Measurements from ENCODE around the gene SAP130.

SAP130 gene

GRCh38 chr2:127961729-127962128 lies 66.1 kb downstream of the SAP130 start:
- no peaks in the 10 kb centered on the region for H3K4me1 ChIP-seq (ENCODE audit: insufficient read depth, low read length)
- ATAC-seq (ENCODE audit: insufficient read depth, low read depth) (no peak), DNase-seq (no peak)
- no peak overlapping the region for H2AFZ ChIP-seq (ENCODE audit: low read depth, low read length)
- H3K27ac ChIP-seq (ENCODE audit: low read length), result no peak overlapping the region
- H3K4me3 ChIP-seq (ENCODE audit: low read depth in 1 of 2, low read length in 2 of 2), result no peak overlapping the region
- no peak overlapping the region for H3K4me2 ChIP-seq (ENCODE audit: insufficient read depth, low read length)
- no peaks in the 10 kb centered on the region for H3K79me2 ChIP-seq (ENCODE audit: insufficient read depth, low read length)
- TF ChIP-seq EZH2 (IDR thresholded peaks at IDR 0.05; ENCODE audit: borderline replicate concordance, low read depth, low read length, severe bottlenecking), result no peak
- TF ChIP-seq, protein P1, sequence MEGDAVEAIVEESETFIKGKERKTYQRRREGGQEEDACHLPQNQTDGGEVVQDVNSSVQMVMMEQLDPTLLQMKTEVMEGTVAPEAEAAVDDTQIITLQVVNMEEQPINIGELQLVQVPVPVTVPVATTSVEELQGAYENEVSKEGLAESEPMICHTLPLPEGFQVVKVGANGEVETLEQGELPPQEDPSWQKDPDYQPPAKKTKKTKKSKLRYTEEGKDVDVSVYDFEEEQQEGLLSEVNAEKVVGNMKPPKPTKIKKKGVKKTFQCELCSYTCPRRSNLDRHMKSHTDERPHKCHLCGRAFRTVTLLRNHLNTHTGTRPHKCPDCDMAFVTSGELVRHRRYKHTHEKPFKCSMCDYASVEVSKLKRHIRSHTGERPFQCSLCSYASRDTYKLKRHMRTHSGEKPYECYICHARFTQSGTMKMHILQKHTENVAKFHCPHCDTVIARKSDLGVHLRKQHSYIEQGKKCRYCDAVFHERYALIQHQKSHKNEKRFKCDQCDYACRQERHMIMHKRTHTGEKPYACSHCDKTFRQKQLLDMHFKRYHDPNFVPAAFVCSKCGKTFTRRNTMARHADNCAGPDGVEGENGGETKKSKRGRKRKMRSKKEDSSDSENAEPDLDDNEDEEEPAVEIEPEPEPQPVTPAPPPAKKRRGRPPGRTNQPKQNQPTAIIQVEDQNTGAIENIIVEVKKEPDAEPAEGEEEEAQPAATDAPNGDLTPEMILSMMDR (IDR thresholded peaks at IDR 0.05; ENCODE audit: borderline replicate concordance, extremely low read depth, low read length, poor library complexity, severe bottlenecking), result no peak
- H3K36me3 ChIP-seq (ENCODE audit: insufficient read depth, low read length), result peaks cover 70% of the 10 kb centered on the region
- H3K9ac ChIP-seq (ENCODE audit: low read depth, low read length), result no peak overlapping the region
- H4K20me1 ChIP-seq (ENCODE audit: insufficient read depth, low read length), result no peaks in the 10 kb centered on the region
- H3K27me3 ChIP-seq (ENCODE audit: insufficient read depth, low read length, poor library complexity), result no peaks in the 10 kb centered on the region
- no peaks in the 10 kb centered on the region for H3K9me3 ChIP-seq (ENCODE audit: insufficient read depth, low read length, severe bottlenecking)

GRCh38 chr2:127957240-127957639 lies 70.6 kb downstream of the SAP130 start:
- no peak overlapping the region for H3K9ac ChIP-seq (ENCODE audit: low read depth, low read length)
- ATAC-seq (ENCODE audit: insufficient read depth, low read depth) (no peak), DNase-seq (no peak)
- TF ChIP-seq, protein P1 (IDR thresholded peaks at IDR 0.05; ENCODE audit: borderline replicate concordance, extremely low read depth, low read length, poor library complexity, severe bottlenecking), result no peak
- no peak for TF ChIP-seq EZH2 (IDR thresholded peaks at IDR 0.05; ENCODE audit: borderline replicate concordance, low read depth, low read length, severe bottlenecking)
- H3K9me3 ChIP-seq (ENCODE audit: insufficient read depth, low read length, severe bottlenecking), result no peaks in the 10 kb centered on the region
- H4K20me1 ChIP-seq (ENCODE audit: insufficient read depth, low read length), result no peaks in the 10 kb centered on the region
- H3K4me2 ChIP-seq (ENCODE audit: insufficient read depth, low read length), result no peak overlapping the region
- no peak overlapping the region for H3K27ac ChIP-seq (ENCODE audit: low read length)
- peaks cover 81% of the 10 kb centered on the region for H3K36me3 ChIP-seq (ENCODE audit: insufficient read depth, low read length)
- no peaks in the 10 kb centered on the region for H3K27me3 ChIP-seq (ENCODE audit: insufficient read depth, low read length, poor library complexity)
- H2AFZ ChIP-seq (ENCODE audit: low read depth, low read length), result no peak overlapping the region
- peaks cover 4% of the 10 kb centered on the region; the same call in 1 of the 2 replicates for H3K79me2 ChIP-seq (ENCODE audit: insufficient read depth, low read length)
- no peaks in the 10 kb centered on the region for H3K4me1 ChIP-seq (ENCODE audit: insufficient read depth, low read length)
- no peak overlapping the region for H3K4me3 ChIP-seq (ENCODE audit: low read depth in 1 of 2, low read length in 2 of 2)

GRCh38 chr2:127954857-127955256 lies 73.0 kb downstream of the SAP130 start:
- no peak overlapping the region for H3K4me3 ChIP-seq (ENCODE audit: low read depth in 1 of 2, low read length in 2 of 2)
- no peak overlapping the region for H2AFZ ChIP-seq (ENCODE audit: low read depth, low read length)
- H3K4me2 ChIP-seq (ENCODE audit: insufficient read depth, low read length), result no peak overlapping the region
- no peaks in the 10 kb centered on the region for H4K20me1 ChIP-seq (ENCODE audit: insufficient read depth, low read length)
- DNase-seq (no peak), ATAC-seq (ENCODE audit: insufficient read depth, low read depth) (no peak)
- H3K79me2 ChIP-seq (ENCODE audit: insufficient read depth, low read length), result peaks cover 4% of the 10 kb centered on the region; the same call in 1 of the 2 replicates
- no peak overlapping the region for H3K27ac ChIP-seq (ENCODE audit: low read length)
- no peaks in the 10 kb centered on the region for H3K4me1 ChIP-seq (ENCODE audit: insufficient read depth, low read length)
- H3K9ac ChIP-seq (ENCODE audit: low read depth, low read length), result no peak overlapping the region
- H3K27me3 ChIP-seq (ENCODE audit: insufficient read depth, low read length, poor library complexity), result no peaks in the 10 kb centered on the region
- H3K9me3 ChIP-seq (ENCODE audit: insufficient read depth, low read length, severe bottlenecking), result no peaks in the 10 kb centered on the region
- TF ChIP-seq, protein P1 (IDR thresholded peaks at IDR 0.05; ENCODE audit: borderline replicate concordance, extremely low read depth, low read length, poor library complexity, severe bottlenecking), result no peak
- TF ChIP-seq EZH2 (IDR thresholded peaks at IDR 0.05; ENCODE audit: borderline replicate concordance, low read depth, low read length, severe bottlenecking), result no peak
- H3K36me3 ChIP-seq (ENCODE audit: insufficient read depth, low read length), result peaks cover 90% of the 10 kb centered on the region

DNA sequence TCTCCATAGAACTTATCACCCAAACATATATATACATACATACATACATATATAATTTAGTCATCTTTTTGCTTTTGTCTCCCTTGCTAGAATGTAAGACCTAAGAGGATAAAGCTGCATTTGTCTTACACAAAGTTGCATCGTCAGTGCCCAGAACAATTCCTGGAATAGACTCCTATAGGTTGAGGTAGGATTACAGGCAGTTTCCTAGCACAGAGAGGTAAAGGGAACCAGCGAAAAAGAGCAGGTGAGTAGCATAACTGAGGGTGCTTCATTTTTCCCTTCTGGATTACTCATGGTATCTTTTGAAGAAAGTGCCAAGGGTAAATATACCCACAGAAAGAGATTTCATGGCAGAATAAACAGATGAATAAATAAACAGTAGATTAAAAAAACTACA lies 74.0 kb downstream of the SAP130 start:
- H3K79me2 ChIP-seq (ENCODE audit: insufficient read depth, low read length), result peaks cover 4% of the 10 kb centered on the region; the same call in 1 of the 2 replicates
- no peaks in the 10 kb centered on the region for H4K20me1 ChIP-seq (ENCODE audit: insufficient read depth, low read length)
- ATAC-seq (ENCODE audit: insufficient read depth, low read depth) (no peak), DNase-seq (no peak)
- H3K4me1 ChIP-seq (ENCODE audit: insufficient read depth, low read length), result no peaks in the 10 kb centered on the region
- H3K4me2 ChIP-seq (ENCODE audit: insufficient read depth, low read length), result no peak overlapping the region
- no peaks in the 10 kb centered on the region for H3K9me3 ChIP-seq (ENCODE audit: insufficient read depth, low read length, severe bottlenecking)
- no peak overlapping the region for H3K9ac ChIP-seq (ENCODE audit: low read depth, low read length)
- TF ChIP-seq, protein P1 (IDR thresholded peaks at IDR 0.05; ENCODE audit: borderline replicate concordance, extremely low read depth, low read length, poor library complexity, severe bottlenecking), result no peak
- TF ChIP-seq EZH2 (IDR thresholded peaks at IDR 0.05; ENCODE audit: borderline replicate concordance, low read depth, low read length, severe bottlenecking), result no peak
- no peak overlapping the region for H3K4me3 ChIP-seq (ENCODE audit: low read depth in 1 of 2, low read length in 2 of 2)
- no peak overlapping the region for H3K27ac ChIP-seq (ENCODE audit: low read length)
- H3K27me3 ChIP-seq (ENCODE audit: insufficient read depth, low read length, poor library complexity), result no peaks in the 10 kb centered on the region
- H3K36me3 ChIP-seq (ENCODE audit: insufficient read depth, low read length), result peaks cover 93% of the 10 kb centered on the region
- no peak overlapping the region for H2AFZ ChIP-seq (ENCODE audit: low read depth, low read length)

Measured in DND-41 (cell line).